Measurements from ENCODE around the gene BACH1. TPM values are rescaled to one million over a fixed set of nuclear protein-coding genes. Genes with fewer than 3 reads are reported as not detected.

BACH1 gene
- total RNA-seq, 1 experiment from 2014 or later: 48.7 TPM

- TF ChIP-seq HMGA2 (CRISPR knock-in tag; IDR thresholded peaks at IDR 0.05): no peak
- TF ChIP-seq ATF3 (CRISPR knock-in tag; conservative IDR thresholded peaks at IDR 0.05): no peak
- no peak for TF ChIP-seq OVOL2 (CRISPR knock-in tag; IDR thresholded peaks at IDR 0.05; ENCODE audit: borderline replicate concordance)
- no peak for TF ChIP-seq TP53 (CRISPR knock-in tag; IDR thresholded peaks at IDR 0.05)
- no peak for TF ChIP-seq ZBTB21 (CRISPR knock-in tag; IDR thresholded peaks at IDR 0.05; ENCODE audit: borderline replicate concordance)
- TF ChIP-seq ZNF138 (CRISPR knock-in tag; conservative IDR thresholded peaks at IDR 0.05): no peak
- no peak for TF ChIP-seq CBFB (CRISPR knock-in tag; IDR thresholded peaks at IDR 0.05; ENCODE audit: low read depth)
- no peak for TF ChIP-seq ZNF671 (CRISPR knock-in tag; IDR thresholded peaks at IDR 0.05)
- TF ChIP-seq ERG (CRISPR knock-in tag; IDR thresholded peaks at IDR 0.05): no peak
Observed at GRCh38 chr21:29360799-29361765, 62.4 kb downstream of the BACH1 start (continued).

- no peaks in the 10 kb centered on the region; the same call in 1 of the 2 replicates for H3K4me1 Mint-ChIP-seq
- no peak for ATAC-seq
- CTCF ChIA-PET: no interaction called here
Observed at GRCh38 chr21:29362758-29363157, 64.0 kb downstream of the BACH1 start.

More at GRCh38 chr21:29362758-29363157, 64.0 kb downstream of the BACH1 start:
- no peak for TF ChIP-seq ATF3 (CRISPR knock-in tag; conservative IDR thresholded peaks at IDR 0.05)
- no peak for TF ChIP-seq TEAD1 (CRISPR knock-in tag; IDR thresholded peaks at IDR 0.05)
- TF ChIP-seq NFYB (CRISPR knock-in tag; conservative IDR thresholded peaks at IDR 0.05; ENCODE audit: low read depth): no peak
- no peak for TF ChIP-seq FOXP1 (CRISPR knock-in tag; IDR thresholded peaks at IDR 0.05; ENCODE audit: borderline replicate concordance)
- TF ChIP-seq, protein P1, sequence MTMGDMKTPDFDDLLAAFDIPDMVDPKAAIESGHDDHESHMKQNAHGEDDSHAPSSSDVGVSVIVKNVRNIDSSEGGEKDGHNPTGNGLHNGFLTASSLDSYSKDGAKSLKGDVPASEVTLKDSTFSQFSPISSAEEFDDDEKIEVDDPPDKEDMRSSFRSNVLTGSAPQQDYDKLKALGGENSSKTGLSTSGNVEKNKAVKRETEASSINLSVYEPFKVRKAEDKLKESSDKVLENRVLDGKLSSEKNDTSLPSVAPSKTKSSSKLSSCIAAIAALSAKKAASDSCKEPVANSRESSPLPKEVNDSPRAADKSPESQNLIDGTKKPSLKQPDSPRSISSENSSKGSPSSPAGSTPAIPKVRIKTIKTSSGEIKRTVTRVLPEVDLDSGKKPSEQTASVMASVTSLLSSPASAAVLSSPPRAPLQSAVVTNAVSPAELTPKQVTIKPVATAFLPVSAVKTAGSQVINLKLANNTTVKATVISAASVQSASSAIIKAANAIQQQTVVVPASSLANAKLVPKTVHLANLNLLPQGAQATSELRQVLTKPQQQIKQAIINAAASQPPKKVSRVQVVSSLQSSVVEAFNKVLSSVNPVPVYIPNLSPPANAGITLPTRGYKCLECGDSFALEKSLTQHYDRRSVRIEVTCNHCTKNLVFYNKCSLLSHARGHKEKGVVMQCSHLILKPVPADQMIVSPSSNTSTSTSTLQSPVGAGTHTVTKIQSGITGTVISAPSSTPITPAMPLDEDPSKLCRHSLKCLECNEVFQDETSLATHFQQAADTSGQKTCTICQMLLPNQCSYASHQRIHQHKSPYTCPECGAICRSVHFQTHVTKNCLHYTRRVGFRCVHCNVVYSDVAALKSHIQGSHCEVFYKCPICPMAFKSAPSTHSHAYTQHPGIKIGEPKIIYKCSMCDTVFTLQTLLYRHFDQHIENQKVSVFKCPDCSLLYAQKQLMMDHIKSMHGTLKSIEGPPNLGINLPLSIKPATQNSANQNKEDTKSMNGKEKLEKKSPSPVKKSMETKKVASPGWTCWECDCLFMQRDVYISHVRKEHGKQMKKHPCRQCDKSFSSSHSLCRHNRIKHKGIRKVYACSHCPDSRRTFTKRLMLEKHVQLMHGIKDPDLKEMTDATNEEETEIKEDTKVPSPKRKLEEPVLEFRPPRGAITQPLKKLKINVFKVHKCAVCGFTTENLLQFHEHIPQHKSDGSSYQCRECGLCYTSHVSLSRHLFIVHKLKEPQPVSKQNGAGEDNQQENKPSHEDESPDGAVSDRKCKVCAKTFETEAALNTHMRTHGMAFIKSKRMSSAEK (CRISPR knock-in tag; IDR thresholded peaks at IDR 0.05; ENCODE audit: borderline replicate concordance): no peak
- no peak for TF ChIP-seq PRRX2 (CRISPR knock-in tag; IDR thresholded peaks at IDR 0.05)
- no peak for TF ChIP-seq MLX (CRISPR knock-in tag; IDR thresholded peaks at IDR 0.05)
- TF ChIP-seq TCF7 (CRISPR knock-in tag; IDR thresholded peaks at IDR 0.05; ENCODE audit: low read depth): no peak
- POLR2A ChIA-PET: no interaction called here
- H3K36me3 Mint-ChIP-seq: no peaks in the 10 kb centered on the region; the same call in 1 of the 2 replicates
- H3K27ac Mint-ChIP-seq: no peak overlapping the region
- DNase-seq (ENCODE audit: low spot score): no peak
- H3K27me3 Mint-ChIP-seq (ENCODE audit: low read depth): no peaks in the 10 kb centered on the region
- no peak overlapping the region for H3K4me3 Mint-ChIP-seq
- H3K9me3 Mint-ChIP-seq: peaks cover 6% of the 10 kb centered on the region

Data from WTC11 (cell line).